ENCODE data around the gene ZNF33B. TPM values are rescaled to one million over a fixed set of nuclear protein-coding genes. Genes with fewer than 3 reads are reported as not detected.
"Not testable (repeated sequence)": the region's sequence is repeated elsewhere in the genome, so short reads cannot be mapped to it uniquely, and the experiment has no call there.

ZNF33B gene
- polyA plus RNA-seq, 3 donors = 3.2 to 7.5 (median 3.8) TPM

GRCh38 chr10:42574336-42574735 is 64.0 kb downstream of the ZNF33B start:
- Mint-ChIP-seq H3K27ac (no peak overlapping the region), H3K27me3 (ENCODE audit: low read depth in 3 of 3) (peaks cover 0 to 2% (median 2%) of the 10 kb centered on the region in 3 donors), H3K4me1 (peaks cover 4% of the 10 kb centered on the region), H3K9me3 (peaks cover 3 to 32% (median 29%) of the 10 kb centered on the region in 7 donors), H3K36me3 (no peaks in the 10 kb centered on the region), H3K4me3 (no peak overlapping the region)
- Histone ChIP-seq H3K36me3 (replicated peaks in 1 of 2; ENCODE audit: control insufficient read depth in 1 of 2, insufficient read depth in 2 of 2, low read length in 2 of 2) (no peaks in the 10 kb centered on the region), H2AFZ (ENCODE audit: insufficient read depth, low read depth, low read length, poor library complexity, severe bottlenecking) (no peak overlapping the region), H3K9me3 (replicated peaks in 1 of 2; ENCODE audit: control insufficient read depth in 1 of 2, insufficient read depth in 1 of 2, low read length in 2 of 2) (peaks cover 13 to 17% of the 10 kb centered on the region in 2 donors), H3K4me3 (replicated peaks in 1 of 3; ENCODE audit: low read depth in 2 of 3, low read length in 3 of 3) (no peak overlapping the region), H3K79me2 (ENCODE audit: insufficient read depth, low read length) (no peaks in the 10 kb centered on the region), H3K4me1 (ENCODE audit: control insufficient read depth in 1 of 2, insufficient read depth in 2 of 2, low read length in 2 of 2) (no peaks in the 10 kb centered on the region), H3K4me2 (replicated peaks; ENCODE audit: extremely low read depth, low read length, poor library complexity, severe bottlenecking) (no peak overlapping the region), H3K27ac (ENCODE audit: low read depth in 1 of 2, low read length in 2 of 2) (no peak overlapping the region), H3K9ac (ENCODE audit: insufficient read depth, low read length, poor library complexity, severe bottlenecking) (no peak overlapping the region), H4K20me1 (ENCODE audit: insufficient read depth, low read length) (no peaks in the 10 kb centered on the region), H3K27me3 (ENCODE audit: control insufficient read depth in 2 of 2, insufficient read depth in 2 of 2, low read length in 2 of 2) (no peaks in the 10 kb centered on the region)
- WGBS (ENCODE audit: insufficient coverage) = 60% methylated on average over 1 of the region's 5 CpGs
- intact Hi-C loops (cut with micrococcal nuclease) = no loop called here
- DNase-seq = no peak
- TF ChIP-seq CTCF (IDR thresholded peaks at IDR 0.05) = no peak

GRCh38 chr10:42556931-42557330 is 81.4 kb downstream of the ZNF33B start:
- Histone ChIP-seq H3K4me2 (replicated peaks; ENCODE audit: extremely low read depth, low read length, poor library complexity, severe bottlenecking) (no peak overlapping the region), H3K4me1 (ENCODE audit: control insufficient read depth in 1 of 2, insufficient read depth in 2 of 2, low read length in 2 of 2) (peaks cover 9 to 12% of the 10 kb centered on the region in 2 donors), H3K4me3 (replicated peaks in 1 of 3; ENCODE audit: low read depth in 2 of 3, low read length in 3 of 3) (no peak overlapping the region), H2AFZ (ENCODE audit: insufficient read depth, low read depth, low read length, poor library complexity, severe bottlenecking) (no peak overlapping the region), H3K27me3 (ENCODE audit: control insufficient read depth in 2 of 2, insufficient read depth in 2 of 2, low read length in 2 of 2) (no peaks in the 10 kb centered on the region), H3K9me3 (replicated peaks in 1 of 2; ENCODE audit: control insufficient read depth in 1 of 2, insufficient read depth in 1 of 2, low read length in 2 of 2) (no peaks in the 10 kb centered on the region), H3K9ac (ENCODE audit: insufficient read depth, low read length, poor library complexity, severe bottlenecking) (no peak overlapping the region), H3K36me3 (replicated peaks in 1 of 2; ENCODE audit: control insufficient read depth in 1 of 2, insufficient read depth in 2 of 2, low read length in 2 of 2) (no peaks in the 10 kb centered on the region), H3K27ac (ENCODE audit: low read depth in 1 of 2, low read length in 2 of 2) (no peak overlapping the region), H4K20me1 (ENCODE audit: insufficient read depth, low read length) (no peaks in the 10 kb centered on the region), H3K79me2 (ENCODE audit: insufficient read depth, low read length) (peaks cover 3% of the 10 kb centered on the region)
- WGBS (ENCODE audit: insufficient coverage) = 94% methylated on average over 2 of the region's 5 CpGs
- H3K4me1 Mint-ChIP-seq = peaks cover 11% of the 10 kb centered on the region
- no peak for DNase-seq
- intact Hi-C loops (cut with micrococcal nuclease) = loop anchor here (10.0 kb wide), 2 partner anchors 228 to 1088 kb away; partner anchors contain the start of genes ZNF32 (in 2 of the 2) and BMS1 (in 1 of the 2)
- H3K9me3 Mint-ChIP-seq = no peaks in the 10 kb centered on the region
- H3K27ac Mint-ChIP-seq = no peak overlapping the region
- H3K36me3 Mint-ChIP-seq = no peaks in the 10 kb centered on the region
- H3K27me3 Mint-ChIP-seq (ENCODE audit: low read depth in 3 of 3) = peaks cover 9 to 11% (median 11%) of the 10 kb centered on the region in 3 donors
- H3K4me3 Mint-ChIP-seq = no peak overlapping the region
- TF ChIP-seq CTCF (IDR thresholded peaks at IDR 0.05) = no peak

GRCh38 chr10:42553576-42553975 is 84.8 kb downstream of the ZNF33B start:
- peak overlapping the region in 1 of 3 experiments; percentile 99 for H3K4me3 ChIP-seq (replicated peaks in 1 of 3; ENCODE audit: low read depth in 2 of 3, low read length in 3 of 3)

More at GRCh38 chr10:42553576-42553975, 84.8 kb downstream of the ZNF33B start:
- not testable (repeated sequence) for H3K36me3 ChIP-seq (replicated peaks in 1 of 2; ENCODE audit: control insufficient read depth in 1 of 2, insufficient read depth in 2 of 2, low read length in 2 of 2); H3K27me3 Mint-ChIP-seq (ENCODE audit: low read depth in 3 of 3); H3K9ac ChIP-seq (ENCODE audit: insufficient read depth, low read length, poor library complexity, severe bottlenecking); H4K20me1 ChIP-seq (ENCODE audit: insufficient read depth, low read length); H3K27me3 ChIP-seq (ENCODE audit: control insufficient read depth in 2 of 2, insufficient read depth in 2 of 2, low read length in 2 of 2); DNase-seq; H3K27ac ChIP-seq (ENCODE audit: low read depth in 1 of 2, low read length in 2 of 2); H3K79me2 ChIP-seq (ENCODE audit: insufficient read depth, low read length); H3K9me3 ChIP-seq (replicated peaks in 1 of 2; ENCODE audit: control insufficient read depth in 1 of 2, insufficient read depth in 1 of 2, low read length in 2 of 2); H3K27ac Mint-ChIP-seq; H3K9me3 Mint-ChIP-seq
- intact Hi-C loops (cut with micrococcal nuclease) = loop anchor here (10.0 kb wide), 2 partner anchors 231 to 1091 kb away; partner anchors contain the start of genes ZNF32 (in 2 of the 2) and BMS1 (in 1 of the 2)
- Mint-ChIP-seq H3K4me3 (peak overlapping the region; percentile 95 to 98), H3K4me1 (peaks cover 28% of the 10 kb centered on the region), H3K36me3 (peaks cover 16% of the 10 kb centered on the region in 2 donors)
- 96% methylated on average over 5 of the region's 12 CpGs for WGBS (ENCODE audit: insufficient coverage)
- Histone ChIP-seq H3K4me1 (ENCODE audit: control insufficient read depth in 1 of 2, insufficient read depth in 2 of 2, low read length in 2 of 2) (peaks cover 15 to 23% of the 10 kb centered on the region in 2 donors), H3K4me2 (replicated peaks; ENCODE audit: extremely low read depth, low read length, poor library complexity, severe bottlenecking) (peak overlapping the region; percentile 90), H2AFZ (ENCODE audit: insufficient read depth, low read depth, low read length, poor library complexity, severe bottlenecking) (peak overlapping the region; percentile 100)

Data from CD14-positive monocyte (primary cell).